Measurements from ENCODE around the gene COL6A3.

GRCh38 chr2:237418300-237418699 lies 4.3 kb upstream of the COL6A3 start:
- TF ChIP-seq CTCF (IDR thresholded peaks at IDR 0.05) = no peak
- TF ChIP-seq POLR2A (IDR thresholded peaks at IDR 0.05) = no peak
